Esophagus muscularis mucosa (tissue), 4 donors: Measurements from ENCODE around the gene SPRED1. TPM values are rescaled to one million over a fixed set of nuclear protein-coding genes. Genes with fewer than 3 reads are reported as not detected.

Source experiments
- DNase-seq: peaks from one replicate; pipeline ENCODE4 v3.0.0-alpha.2; 2017; ENCODE audit errors: extremely low spot score
- H3K27ac ChIP-seq, 4 donors: fragments of 200-600 bp; sonication (generic); replicated peaks in 1 of 4; 1 replicate in 3 of 4; 2 replicates in 1 of 4; pipeline ENCODE4 v1.5.1; 2016 to 2019; ENCODE audit warnings: mild to moderate bottlenecking in 1 of 4
- H3K27me3 ChIP-seq, 4 donors: fragments of 200-600 bp; sonication (generic); one replicate each; pipeline versions ENCODE4 v1.5.1 to v1.6.0; 2016 to 2019
- H3K36me3 ChIP-seq, 4 donors: fragments of 200-600 bp; sonication (generic); one replicate each; pipeline ENCODE4 v1.5.1; 2016 to 2019
- H3K4me1 ChIP-seq, 4 donors: fragments of 200-600 bp; sonication (generic); one replicate each; pipeline ENCODE4 v1.5.1; 2016 to 2019
- H3K4me3 ChIP-seq, 4 donors: fragments of 200-600 bp; sonication (generic); 1 replicate in 2 of 4; 2 replicates in 2 of 4; pipeline ENCODE4 v1.5.1; 2016 to 2019; ENCODE audit warnings: mild to moderate bottlenecking in 4 of 4, moderate library complexity in 1 of 4
- H3K9me3 ChIP-seq, 4 donors: fragments of 200-600 bp; sonication (generic); 1 replicate in 3 of 4; 2 replicates in 1 of 4; pipeline ENCODE4 v1.5.1; 2016 to 2019
- EP300 ChIP-seq: sonication (generic); formaldehyde crosslinking; IDR thresholded peaks from one replicate; pipeline ENCODE4 v1.6.1; 2017; ENCODE audit warnings: antibody characterized with exemption
- POLR2A ChIP-seq: fragments of 450-650 bp; IDR thresholded peaks from one replicate; pipeline ENCODE4 v1.6.1; 2017; ENCODE audit warnings: antibody characterized with exemption, moderate library complexity, mild to moderate bottlenecking, low read depth
- POLR2AphosphoS5 ChIP-seq, 2 donors: sonication (generic); formaldehyde crosslinking; IDR thresholded peaks; one replicate each; pipeline ENCODE4 v1.6.1; 2017; ENCODE audit warnings: antibody characterized with exemption in 2 of 2
- WGBS: methylation state at CpG from one replicate; pipeline ENCODE4 v1.1.5; 2018; 5-methylcytosine and 5-hydroxymethylcytosine counted together
- intact Hi-C: fragments of 100-400 bp; cut with DNase I; formaldehyde crosslinking; loops from one replicate; pipeline ENCODE4 v1.15.1; 2023
- total RNA-seq, 4 donors: library from RNA; depleted of rRNA; stranded (reverse); fragments of >200 nt; gene quantifications; one replicate each; pipeline versions ENCODE4 v1.1.0 to v1.2.1, GENCODE V29; 2016
- TF ChIP-seq, protein P1 (sequence below), 3 experiments: fragments of 200-600 bp in 2 of 3; fragments of 450-650 bp in 1 of 3; sonication (generic) in 2 of 3; IDR thresholded peaks; one replicate each; pipeline ENCODE4 v1.5.1; 2017 to 2019; ENCODE audit warnings: antibody characterized with exemption in 3 of 3, mild to moderate bottlenecking in 2 of 3, moderate library complexity in 1 of 3

The SPRED1 gene
- total RNA-seq, 4 donors from 2014 or later = 14.5 to 31.1 (median 19.0) TPM

DNA sequence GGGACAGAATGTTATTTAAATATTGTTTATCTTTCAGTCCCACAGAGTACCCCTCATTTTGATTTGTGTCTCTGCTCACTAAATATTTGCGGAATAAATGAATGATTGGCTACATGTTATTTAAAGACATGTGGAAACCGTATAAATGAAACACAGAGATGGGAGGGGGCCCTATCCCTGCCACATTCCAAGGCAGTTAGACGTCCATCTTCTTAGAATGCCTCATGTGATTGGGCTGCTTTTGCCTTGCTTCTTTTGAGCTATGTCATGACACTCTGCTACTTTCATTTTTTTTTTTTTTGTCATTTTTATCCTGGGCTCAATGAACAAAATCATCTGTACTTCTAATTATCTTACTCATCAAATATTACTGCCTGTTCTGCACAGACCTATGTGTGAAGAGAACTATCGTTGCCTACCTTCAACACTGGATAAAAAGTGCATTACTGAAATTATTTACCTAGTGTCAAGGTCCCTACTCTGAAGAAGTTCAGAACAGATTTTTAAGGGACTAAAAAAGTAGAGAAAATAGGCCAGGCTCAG, 117.4 kb downstream of the SPRED1 start:
- Histone ChIP-seq H3K36me3 (no peaks in the 10 kb centered on the region), H3K4me1 (peaks cover 0 to 6% (median 6%) of the 10 kb centered on the region in 4 donors), H3K27ac (no peak overlapping the region), H3K27me3 (no peaks in the 10 kb centered on the region), H3K4me3 (no peak overlapping the region), H3K9me3 (no peaks in the 10 kb centered on the region)
- no peak for DNase-seq
- TF ChIP-seq, protein P1, sequence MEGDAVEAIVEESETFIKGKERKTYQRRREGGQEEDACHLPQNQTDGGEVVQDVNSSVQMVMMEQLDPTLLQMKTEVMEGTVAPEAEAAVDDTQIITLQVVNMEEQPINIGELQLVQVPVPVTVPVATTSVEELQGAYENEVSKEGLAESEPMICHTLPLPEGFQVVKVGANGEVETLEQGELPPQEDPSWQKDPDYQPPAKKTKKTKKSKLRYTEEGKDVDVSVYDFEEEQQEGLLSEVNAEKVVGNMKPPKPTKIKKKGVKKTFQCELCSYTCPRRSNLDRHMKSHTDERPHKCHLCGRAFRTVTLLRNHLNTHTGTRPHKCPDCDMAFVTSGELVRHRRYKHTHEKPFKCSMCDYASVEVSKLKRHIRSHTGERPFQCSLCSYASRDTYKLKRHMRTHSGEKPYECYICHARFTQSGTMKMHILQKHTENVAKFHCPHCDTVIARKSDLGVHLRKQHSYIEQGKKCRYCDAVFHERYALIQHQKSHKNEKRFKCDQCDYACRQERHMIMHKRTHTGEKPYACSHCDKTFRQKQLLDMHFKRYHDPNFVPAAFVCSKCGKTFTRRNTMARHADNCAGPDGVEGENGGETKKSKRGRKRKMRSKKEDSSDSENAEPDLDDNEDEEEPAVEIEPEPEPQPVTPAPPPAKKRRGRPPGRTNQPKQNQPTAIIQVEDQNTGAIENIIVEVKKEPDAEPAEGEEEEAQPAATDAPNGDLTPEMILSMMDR (IDR thresholded peaks at IDR 0.05) = no peak
- no peak for TF ChIP-seq POLR2AphosphoS5 (IDR thresholded peaks at IDR 0.05)
- no peak for TF ChIP-seq POLR2A
- TF ChIP-seq EP300 = no peak
- intact Hi-C loops = no loop called here
- WGBS = 87% methylated on average over 4 of the region's 4 CpGs

- intact Hi-C loops = no loop called here
- Histone ChIP-seq H3K27ac (no peak overlapping the region), H3K9me3 (no peaks in the 10 kb centered on the region), H3K4me1 (peaks cover 6 to 14% (median 12%) of the 10 kb centered on the region in 4 donors), H3K36me3 (no peaks in the 10 kb centered on the region), H3K27me3 (no peaks in the 10 kb centered on the region), H3K4me3 (no peak overlapping the region)
- DNase-seq = no peak
- WGBS = 82% methylated on average over 4 of the region's 4 CpGs
- TF ChIP-seq EP300 (no peak), POLR2A (no peak), POLR2AphosphoS5 (IDR thresholded peaks at IDR 0.05) (no peak)
- TF ChIP-seq, protein P1 (IDR thresholded peaks at IDR 0.05) = no peak
These were observed 120.4 kb downstream of the SPRED1 start for GRCh38 chr15:38373016-38373415.

GRCh38 chr15:38374029-38374428, 121.4 kb downstream of the SPRED1 start:
- intact Hi-C loops = no loop called here
- H3K4me3 ChIP-seq = no peak overlapping the region
- no peaks in the 10 kb centered on the region for H3K9me3 ChIP-seq
- no peak overlapping the region for H3K27ac ChIP-seq
- H3K36me3 ChIP-seq = no peaks in the 10 kb centered on the region
- TF ChIP-seq POLR2A = no peak
- no peak for TF ChIP-seq EP300
- TF ChIP-seq, protein P1 (IDR thresholded peaks at IDR 0.05) = no peak
- no peak for DNase-seq
- H3K4me1 ChIP-seq = peaks cover 14 to 18% (median 17%) of the 10 kb centered on the region in 4 donors
- H3K27me3 ChIP-seq = no peaks in the 10 kb centered on the region

- Histone ChIP-seq H3K27me3 (no peaks in the 10 kb centered on the region), H3K27ac (peak overlapping the region in 2 of 4 donors; percentile 42 to 45), H3K36me3 (no peaks in the 10 kb centered on the region), H3K9me3 (no peaks in the 10 kb centered on the region), H3K4me3 (no peak overlapping the region), H3K4me1 (peaks cover 14 to 18% (median 17%) of the 10 kb centered on the region in 4 donors)
- intact Hi-C loops = no loop called here
- WGBS = 64% methylated on average over 4 of the region's 4 CpGs
- TF ChIP-seq EP300 (no peak), POLR2A (no peak), POLR2AphosphoS5 (IDR thresholded peaks at IDR 0.05) (no peak)
- TF ChIP-seq, protein P1 (IDR thresholded peaks at IDR 0.05) = no peak
- DNase-seq = no peak
These were observed 121.9 kb downstream of the SPRED1 start for GRCh38 chr15:38374556-38374955.

GRCh38 chr15:38376081-38376480, 123.4 kb downstream of the SPRED1 start:
- no peaks in the 10 kb centered on the region for H3K9me3 ChIP-seq
- H3K36me3 ChIP-seq = no peaks in the 10 kb centered on the region
- no peaks in the 10 kb centered on the region for H3K27me3 ChIP-seq
- H3K27ac ChIP-seq = peak overlapping the region in 1 of 4 donors; percentile 23
- no peak overlapping the region for H3K4me3 ChIP-seq
- TF ChIP-seq, protein P1 (IDR thresholded peaks at IDR 0.05) = no peak
- no peak for TF ChIP-seq POLR2AphosphoS5 (IDR thresholded peaks at IDR 0.05)
- H3K4me1 ChIP-seq = peaks cover 14 to 18% (median 17%) of the 10 kb centered on the region in 4 donors
- intact Hi-C loops = no loop called here
- no peak for DNase-seq
- WGBS = 68% methylated on average over 2 of the region's 2 CpGs
